Measurements from ENCODE around the gene MVB12B.

GRCh38 chr9:126301196-126301595 is 25.4 kb upstream of the MVB12B start:
- TF ChIP-seq POLR2A (IDR thresholded peaks at IDR 0.05): no peak
- no peak for TF ChIP-seq CTCF (IDR thresholded peaks at IDR 0.05)
